Neural progenitor cell (in vitro differentiated cells): ENCODE measurements around the gene RAB6B. TPM values are rescaled to one million over a fixed set of nuclear protein-coding genes. Genes with fewer than 3 reads are reported as not detected.

Source experiments
- DNase-seq: peaks from one replicate; pipeline ENCODE4 v3.0.0-alpha.2; 2016; ENCODE audit warnings: low spot score
- H2AFZ ChIP-seq: fragments of 200-600 bp; sonication (generic); replicated peaks from 2 replicates; pipeline ENCODE4 v1.6.1; 2016; ENCODE audit warnings: antibody characterized with exemption
- H3F3A ChIP-seq: fragments of 200-600 bp; sonication (generic); 2 replicates; pipeline ENCODE4 v1.6.1; 2016; ENCODE audit warnings: antibody characterized with exemption, low read depth
- H3K27ac ChIP-seq: fragments of 200-600 bp; sonication (generic); 2 replicates; pipeline ENCODE4 v1.5.1; 2016; ENCODE audit warnings: mild to moderate bottlenecking
- H3K27me3 ChIP-seq: fragments of 200-600 bp; sonication (generic); 2 replicates; pipeline ENCODE4 v1.6.1; 2016; ENCODE audit warnings: mild to moderate bottlenecking, moderate library complexity
- H3K36me3 ChIP-seq: fragments of 200-600 bp; sonication (generic); 2 replicates; pipeline ENCODE4 v1.5.1; 2016
- H3K4me1 ChIP-seq: fragments of 200-600 bp; sonication (generic); 2 replicates; pipeline ENCODE4 v1.6.1; 2016; ENCODE audit warnings: mixed run types
- H3K4me2 ChIP-seq: fragments of 200-600 bp; sonication (generic); 2 replicates; pipeline ENCODE4 v1.6.1; 2016
- H3K4me3 ChIP-seq: fragments of 200-600 bp; sonication (generic); 2 replicates; pipeline ENCODE4 v1.5.1; 2016
- H3K79me2 ChIP-seq: fragments of 200-600 bp; sonication (generic); 2 replicates; pipeline ENCODE4 v1.6.1; 2016; ENCODE audit warnings: low read depth
- H3K9ac ChIP-seq: fragments of 200-600 bp; sonication (generic); 2 replicates; pipeline ENCODE4 v1.6.1; 2016
- H3K9me3 ChIP-seq: fragments of 200-600 bp; sonication (generic); 2 replicates; pipeline ENCODE4 v1.5.1; 2016; ENCODE audit warnings: low read depth
- H4K20me1 ChIP-seq: fragments of 200-600 bp; sonication (generic); 2 replicates; pipeline ENCODE4 v1.6.1; 2016; ENCODE audit warnings: low read depth
- H3K27ac Mint-ChIP-seq: 3 replicates; pipeline ENCODE4 v1.8.0; 2021; ENCODE audit warnings: mixed read lengths
- H3K27me3 Mint-ChIP-seq: 2 replicates; pipeline ENCODE4 v1.8.0; 2022; ENCODE audit warnings: low read depth, mild to moderate bottlenecking, inconsistent platforms, moderate library complexity, mixed read lengths; ENCODE audit not compliant: insufficient read depth
- H3K36me3 Mint-ChIP-seq: 3 replicates; pipeline ENCODE4 v1.8.0; 2021; ENCODE audit warnings: mixed read lengths
- H3K4me1 Mint-ChIP-seq: 3 replicates; pipeline ENCODE4 v1.8.0; 2021; ENCODE audit warnings: mixed read lengths
- H3K4me3 Mint-ChIP-seq: 3 replicates; pipeline ENCODE4 v1.8.0; 2021; ENCODE audit warnings: mild to moderate bottlenecking, moderate library complexity, mixed read lengths
- H3K9me3 Mint-ChIP-seq: 3 replicates; pipeline ENCODE4 v1.8.0; 2020; ENCODE audit warnings: mixed read lengths
- CTCF ChIP-seq: fragments of 200-600 bp; sonication (generic); IDR thresholded peaks from 2 replicates; pipeline ENCODE4 v1.5.1; 2017; ENCODE audit warnings: antibody characterized with exemption, mild to moderate bottlenecking
- EZH2 ChIP-seq: fragments of 200-600 bp; sonication (generic); IDR thresholded peaks from 2 replicates; pipeline ENCODE4 v1.6.1; 2017; ENCODE audit warnings: antibody characterized with exemption, mild to moderate bottlenecking, moderate library complexity
- EZH2phosphoT487 ChIP-seq: fragments of 200-600 bp; sonication (generic); IDR thresholded peaks from 2 replicates; pipeline ENCODE4 v1.6.1; 2017; ENCODE audit warnings: antibody characterized with exemption
- total RNA-seq: library from RNA; depleted of rRNA; stranded (reverse); fragments of >200 nt; gene quantifications from 2 replicates; pipeline ENCODE4 v1.2.3, GENCODE V29; 2015; ENCODE audit warnings: low replicate concordance

RAB6B gene
- total RNA-seq, 1 donor from 2014 or later, result 7.7 TPM

GRCh38 chr3:133928903-133929607 is 33.4 kb upstream of the RAB6B start:
- Mint-ChIP-seq H3K27me3 (peaks cover 25% of the 10 kb centered on the region), H3K36me3 (no peaks in the 10 kb centered on the region), H3K4me1 (peaks cover 5% of the 10 kb centered on the region), H3K9me3 (no peaks in the 10 kb centered on the region), H3K4me3 (peak overlapping the region; percentile 50), H3K27ac (peak overlapping the region; percentile 23)
- Histone ChIP-seq H3K9me3 (no peaks in the 10 kb centered on the region), H3K27ac (no peak overlapping the region), H3K79me2 (no peaks in the 10 kb centered on the region), H3K4me2 (no peak overlapping the region), H3K4me1 (no peaks in the 10 kb centered on the region), H3K27me3 (peaks cover 31% of the 10 kb centered on the region), H3K9ac (no peak overlapping the region), H4K20me1 (no peaks in the 10 kb centered on the region), H2AFZ (no peak overlapping the region), H3K4me3 (no peak overlapping the region), H3F3A (peaks cover 6% of the 10 kb centered on the region), H3K36me3 (no peaks in the 10 kb centered on the region)
- no peak for DNase-seq
- TF ChIP-seq CTCF (no peak), EZH2 (no peak), EZH2phosphoT487 (no peak)

GRCh38 chr3:133928136-133928893 is 32.6 kb upstream of the RAB6B start:
- Mint-ChIP-seq H3K27ac (peak overlapping the region; percentile 23), H3K4me1 (peaks cover 5% of the 10 kb centered on the region), H3K4me3 (peak overlapping the region; percentile 81), H3K9me3 (no peaks in the 10 kb centered on the region), H3K36me3 (no peaks in the 10 kb centered on the region), H3K27me3 (peaks cover 25% of the 10 kb centered on the region)
- Histone ChIP-seq H3K4me3 (peak overlapping the region; percentile 61), H3K79me2 (no peaks in the 10 kb centered on the region), H2AFZ (peak overlapping the region; percentile 64), H3K4me2 (peak overlapping the region; percentile 76), H3K4me1 (no peaks in the 10 kb centered on the region), H3F3A (peaks cover 6% of the 10 kb centered on the region), H4K20me1 (no peaks in the 10 kb centered on the region), H3K9me3 (no peaks in the 10 kb centered on the region), H3K36me3 (no peaks in the 10 kb centered on the region), H3K9ac (no peak overlapping the region), H3K27ac (no peak overlapping the region), H3K27me3 (peaks cover 31% of the 10 kb centered on the region)
- no peak for TF ChIP-seq CTCF
- TF ChIP-seq EZH2, result no peak
- no peak for TF ChIP-seq EZH2phosphoT487
- no peak for DNase-seq

- no peaks in the 10 kb centered on the region for H3K9me3 Mint-ChIP-seq
- Histone ChIP-seq H3K9me3 (no peaks in the 10 kb centered on the region), H3K4me2 (peak overlapping the region; percentile 76), H3K4me3 (peak overlapping the region; percentile 61), H2AFZ (peak overlapping the region; percentile 99), H4K20me1 (no peaks in the 10 kb centered on the region), H3K79me2 (no peaks in the 10 kb centered on the region), H3K27me3 (peaks cover 31% of the 10 kb centered on the region), H3K9ac (no peak overlapping the region), H3K27ac (no peak overlapping the region), H3F3A (peaks cover 6% of the 10 kb centered on the region), H3K36me3 (no peaks in the 10 kb centered on the region), H3K4me1 (no peaks in the 10 kb centered on the region)
- H3K4me3 Mint-ChIP-seq, result peak overlapping the region; percentile 81
- no peaks in the 10 kb centered on the region for H3K36me3 Mint-ChIP-seq
- peak; percentile 82 for DNase-seq
- peaks cover 25% of the 10 kb centered on the region for H3K27me3 Mint-ChIP-seq
- TF ChIP-seq EZH2 (no peak), EZH2phosphoT487 (no peak), CTCF (peak; percentile 67)
- H3K27ac Mint-ChIP-seq, result no peak overlapping the region
- peaks cover 5% of the 10 kb centered on the region for H3K4me1 Mint-ChIP-seq
These were observed 31.9 kb upstream of the RAB6B start for GRCh38 chr3:133927540-133928066.
